GM06990 (cell line): ENCODE results near the gene SLC16A8.

Experiments used
- DNase-seq: peaks from one replicate; pipeline ENCODE4 v3.0.0-alpha.2; 2011; ENCODE audit not compliant: insufficient read length; ENCODE audit errors: extremely low read depth
- H3K27me3 ChIP-seq: replicated peaks from 2 replicates; pipeline ENCODE4 v1.6.0; 2011; ENCODE audit warnings: low read length; ENCODE audit not compliant: control insufficient read depth, insufficient read depth
- H3K36me3 ChIP-seq: 2 replicates; pipeline ENCODE4 v1.5.1; 2011; ENCODE audit warnings: low read length; ENCODE audit not compliant: control insufficient read depth, insufficient read depth
- H3K4me3 ChIP-seq: replicated peaks from 2 replicates; pipeline ENCODE4 v1.5.1; 2011; ENCODE audit warnings: low read depth, mild to moderate bottlenecking, control low read depth, low read length
- CTCF ChIP-seq: IDR thresholded peaks from 2 replicates; pipeline ENCODE4 v1.5.1; 2011; ENCODE audit warnings: low read length, control low read depth, mild to moderate bottlenecking, inconsistent platforms; ENCODE audit not compliant: insufficient read depth, poor library complexity, severe bottlenecking

The SLC16A8 gene

GRCh38 chr22:38110008-38110862 is 26.3 kb upstream of the SLC16A8 start, which contains the start of gene BAIAP2L2:
BAIAP2L2 (minus strand) TSS chr22:38110684; CDS start chr22:38110525, 159 bp downstream.
- no peaks in the 10 kb centered on the region for H3K27me3 ChIP-seq
- no peak within 1 kb of the TSS for H3K4me3 ChIP-seq
- no peak for DNase-seq
- peaks cover 1% of the 10 kb centered on the region for H3K36me3 ChIP-seq
- TF ChIP-seq CTCF: no peak

- DNase-seq: no peak
- no peak for TF ChIP-seq CTCF
- H3K27me3 ChIP-seq: no peaks in the 10 kb centered on the region
- peaks cover 1% of the 10 kb centered on the region; the same call in 1 of the 2 replicates for H3K36me3 ChIP-seq
- no peak overlapping the region for H3K4me3 ChIP-seq
These were observed 25.5 kb upstream of the SLC16A8 start for GRCh38 chr22:38109371-38110001.

- Histone ChIP-seq H3K36me3 (peaks cover 1% of the 10 kb centered on the region; the same call in 1 of the 2 replicates), H3K4me3 (no peak overlapping the region), H3K27me3 (no peaks in the 10 kb centered on the region)
- no peak for DNase-seq
- no peak for TF ChIP-seq CTCF
These were observed 24.8 kb upstream of the SLC16A8 start for GRCh38 chr22:38108561-38109319.

- DNase-seq: no peak
- Histone ChIP-seq H3K36me3 (peaks cover 1% of the 10 kb centered on the region; the same call in 1 of the 2 replicates), H3K4me3 (no peak overlapping the region), H3K27me3 (no peaks in the 10 kb centered on the region)
- no peak for TF ChIP-seq CTCF
These were observed 23.9 kb upstream of the SLC16A8 start for GRCh38 chr22:38107692-38108515.
